Activated B cell treated with CpG ODN at 0.5 μM for 24 hours (primary cell): ENCODE data around the gene ZNF19. TPM values are rescaled to one million over a fixed set of nuclear protein-coding genes. Genes with fewer than 3 reads are reported as not detected.

ENCODE experiments used
- ATAC-seq: fragments of 200-7000 bp; cut with Tn5 transposase; one replicate; pipeline ENCODE4 v1.10.0; 2021; ENCODE audit warnings: low read depth, mild to moderate bottlenecking, moderate library complexity
- CTCF ChIA-PET: fragments of 350-600 bp; sonication (Branson Sonifier 250); formaldehyde crosslinking; loops from one replicate; lab custom pipeline; 2021; ENCODE audit warnings: antibody characterized with exemption; lab: Charles Lee
- POLR2A ChIA-PET: fragments of 350-600 bp; sonication (Branson Sonifier 250); formaldehyde crosslinking; loops from one replicate; lab custom pipeline; 2021; ENCODE audit warnings: antibody characterized with exemption; lab: Charles Lee
- DNase-seq: peaks from one replicate; pipeline ENCODE4 v3.0.0; 2022
- H3K27ac Mint-ChIP-seq: one replicate; pipeline ENCODE4 v1.8.0; 2020; ENCODE audit warnings: mixed read lengths
- H3K27me3 Mint-ChIP-seq: one replicate; pipeline ENCODE4 v1.8.0; 2021; ENCODE audit warnings: mixed read lengths
- H3K36me3 Mint-ChIP-seq: one replicate; pipeline ENCODE4 v1.8.0; 2021; ENCODE audit warnings: low read depth, mixed read lengths
- H3K4me1 Mint-ChIP-seq: one replicate; pipeline ENCODE4 v1.8.0; 2021; ENCODE audit warnings: mixed read lengths
- H3K4me3 Mint-ChIP-seq: one replicate; pipeline ENCODE4 v1.8.0; 2020; ENCODE audit warnings: mild to moderate bottlenecking, mixed read lengths
- H3K9me3 Mint-ChIP-seq: one replicate; pipeline ENCODE4 v1.8.0; 2020; ENCODE audit warnings: mixed read lengths
- CTCF ChIP-seq: fragments of 200-600 bp; IDR thresholded peaks from one replicate; pipeline ENCODE4 v1.8.0; 2022; ENCODE audit warnings: antibody characterized with exemption, mild to moderate bottlenecking
- intact Hi-C: fragments of 100-400 bp; cut with micrococcal nuclease; formaldehyde crosslinking; loops from one replicate; pipeline ENCODE4 v1.15.1; 2024
- total RNA-seq: library from RNA; stranded (reverse); gene quantifications from 2 replicates; pipeline ENCODE4 v1.2.3, GENCODE V29; 2022

ZNF19 gene
- total RNA-seq, 1 donor from 2014 or later, result 10.5 TPM

GRCh38 chr16:71460941-71461340 lies 28.2 kb downstream of the ZNF19 start:
- Mint-ChIP-seq H3K27me3 (no peaks in the 10 kb centered on the region), H3K9me3 (no peaks in the 10 kb centered on the region), H3K27ac (peak overlapping the region; percentile 94), H3K36me3 (peaks cover 12% of the 10 kb centered on the region), H3K4me3 (peak overlapping the region; percentile 93), H3K4me1 (peaks cover 22% of the 10 kb centered on the region)
- DNase-seq (no peak), ATAC-seq (no peak)
- CTCF ChIA-PET, result interaction anchor here (0.6 to 4.7 kb wide), 3 partner anchors 38 to 159 kb away, joined by 3 to 30 read pairs (median 15); no protein-coding TSS in a partner anchor
- intact Hi-C loops, result loop anchor here (5.0 to 10.0 kb wide), 5 partner anchors 36 to 634 kb away; partner anchors contain the start of genes DHODH, DHX38, IST1 and PHLPP2
- POLR2A ChIA-PET, result interaction anchor here (2.4 kb wide), 1 partner anchor 23 kb away, joined by 7 read pairs; no protein-coding TSS in a partner anchor
- no peak for TF ChIP-seq CTCF

DNA sequence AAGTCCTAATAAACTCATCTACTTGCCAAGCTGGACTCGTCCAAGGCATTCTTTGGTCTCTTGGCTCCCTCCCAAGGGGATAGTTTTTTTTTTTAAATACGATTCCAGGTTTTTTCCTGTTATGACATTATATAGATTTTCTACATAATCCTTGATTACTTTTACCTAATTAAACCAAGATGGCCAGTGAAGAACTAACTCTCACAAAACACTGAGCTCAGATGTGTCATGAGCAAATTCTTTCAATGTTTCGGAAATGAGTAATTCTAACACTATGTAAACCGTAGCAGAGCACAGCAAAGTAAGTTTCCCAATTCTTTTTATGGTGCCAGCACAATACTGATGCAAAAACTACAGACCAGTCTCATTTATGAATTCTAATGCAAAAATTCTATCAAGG lies 28.9 kb downstream of the ZNF19 start:
- Mint-ChIP-seq H3K27me3 (no peaks in the 10 kb centered on the region), H3K4me1 (peaks cover 22% of the 10 kb centered on the region), H3K4me3 (no peak overlapping the region), H3K9me3 (no peaks in the 10 kb centered on the region), H3K36me3 (peaks cover 18% of the 10 kb centered on the region), H3K27ac (no peak overlapping the region)
- intact Hi-C loops, result loop anchor here (5.0 to 10.0 kb wide), 5 partner anchors 37 to 635 kb away; partner anchors contain the start of genes DHODH, DHX38, IST1 and PHLPP2
- no peak for TF ChIP-seq CTCF
- CTCF ChIA-PET, result interaction anchor here (0.6 to 4.7 kb wide), 3 partner anchors 39 to 160 kb away, joined by 3 to 30 read pairs (median 15); no protein-coding TSS in a partner anchor
- no peak for ATAC-seq
- POLR2A ChIA-PET, result interaction anchor here (0.6 to 2.4 kb wide), 2 partner anchors 24 to 25 kb away, joined by 5 to 7 read pairs; no protein-coding TSS in a partner anchor
- no peak for DNase-seq

DNA sequence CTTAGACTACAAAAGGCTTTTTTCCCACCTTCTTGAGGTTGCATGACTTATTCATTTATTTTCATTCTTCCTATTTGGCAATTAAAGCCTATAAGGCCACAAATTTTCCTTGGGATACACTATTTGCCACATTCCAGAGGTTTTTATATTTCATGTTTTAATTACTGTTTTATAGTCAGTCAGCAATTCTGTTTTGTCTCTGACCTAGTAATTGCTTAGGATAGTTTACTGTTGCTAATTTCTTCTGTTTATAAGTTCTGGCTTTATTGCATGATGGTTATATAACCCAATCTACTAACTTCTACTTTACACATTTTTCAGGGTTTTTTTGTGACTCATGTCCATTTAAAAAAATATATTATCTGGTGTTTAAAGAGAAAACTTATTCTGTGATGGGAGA lies 29.6 kb downstream of the ZNF19 start:
- no peak for DNase-seq
- Mint-ChIP-seq H3K27me3 (no peaks in the 10 kb centered on the region), H3K4me3 (no peak overlapping the region), H3K27ac (no peak overlapping the region), H3K9me3 (no peaks in the 10 kb centered on the region), H3K36me3 (peaks cover 25% of the 10 kb centered on the region), H3K4me1 (peaks cover 22% of the 10 kb centered on the region)
- no peak for TF ChIP-seq CTCF
- intact Hi-C loops, result no loop called here
- POLR2A ChIA-PET, result interaction anchor here (2.4 kb wide), 1 partner anchor 24 kb away, joined by 7 read pairs; no protein-coding TSS in a partner anchor
- CTCF ChIA-PET, result interaction anchor here (4.7 kb wide), 1 partner anchor 151 kb away, joined by 30 read pairs; no protein-coding TSS in a partner anchor
- no peak for ATAC-seq

- Mint-ChIP-seq H3K27me3 (no peaks in the 10 kb centered on the region), H3K27ac (no peak overlapping the region), H3K36me3 (peaks cover 50% of the 10 kb centered on the region), H3K4me3 (no peak overlapping the region), H3K9me3 (peaks cover 14% of the 10 kb centered on the region), H3K4me1 (peaks cover 12% of the 10 kb centered on the region)
- no peak for TF ChIP-seq CTCF
- ATAC-seq, result no peak
- no peak for DNase-seq
- POLR2A ChIA-PET, result no interaction called here
- CTCF ChIA-PET, result no interaction called here
- intact Hi-C loops, result no loop called here
Measured at GRCh38 chr16:71456801-71457200, 32.3 kb downstream of the ZNF19 start.

DNA sequence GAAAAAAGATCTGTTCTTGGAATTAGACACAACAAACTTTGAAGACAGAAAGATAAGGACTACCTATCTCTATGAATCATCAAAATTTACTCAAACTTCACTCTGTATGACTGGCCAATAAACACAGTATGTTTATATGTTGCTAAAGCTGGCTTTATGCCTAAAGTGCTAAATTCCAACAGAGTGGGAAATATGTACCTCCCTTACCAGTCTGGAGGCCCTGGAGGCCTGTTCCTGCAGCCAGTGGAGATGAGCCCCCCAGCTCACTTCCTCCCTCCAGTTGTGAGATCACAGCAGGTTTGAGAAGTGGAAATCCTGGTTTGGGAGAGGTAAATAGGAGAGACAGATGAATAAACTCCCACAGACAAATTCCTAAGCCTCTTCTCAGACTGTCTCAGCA lies 36.1 kb downstream of the ZNF19 start:
- intact Hi-C loops, result no loop called here
- peaks cover 87% of the 10 kb centered on the region for H3K36me3 Mint-ChIP-seq
- H3K4me3 Mint-ChIP-seq, result no peak overlapping the region
- ChIA-PET CTCF (no interaction called here), POLR2A (interaction anchor here (1.1 kb wide), 1 partner anchor 9 kb away, joined by 3 read pairs; the partner anchor contains the start of gene ZNF23)
- no peak for TF ChIP-seq CTCF
- peaks cover 36% of the 10 kb centered on the region for H3K9me3 Mint-ChIP-seq
- no peak overlapping the region for H3K27ac Mint-ChIP-seq
- H3K4me1 Mint-ChIP-seq, result no peaks in the 10 kb centered on the region
- ATAC-seq (no peak), DNase-seq (no peak)
- H3K27me3 Mint-ChIP-seq, result no peaks in the 10 kb centered on the region
